ENCODE data around the gene HNRNPA1.

- TF ChIP-seq, protein P1, sequence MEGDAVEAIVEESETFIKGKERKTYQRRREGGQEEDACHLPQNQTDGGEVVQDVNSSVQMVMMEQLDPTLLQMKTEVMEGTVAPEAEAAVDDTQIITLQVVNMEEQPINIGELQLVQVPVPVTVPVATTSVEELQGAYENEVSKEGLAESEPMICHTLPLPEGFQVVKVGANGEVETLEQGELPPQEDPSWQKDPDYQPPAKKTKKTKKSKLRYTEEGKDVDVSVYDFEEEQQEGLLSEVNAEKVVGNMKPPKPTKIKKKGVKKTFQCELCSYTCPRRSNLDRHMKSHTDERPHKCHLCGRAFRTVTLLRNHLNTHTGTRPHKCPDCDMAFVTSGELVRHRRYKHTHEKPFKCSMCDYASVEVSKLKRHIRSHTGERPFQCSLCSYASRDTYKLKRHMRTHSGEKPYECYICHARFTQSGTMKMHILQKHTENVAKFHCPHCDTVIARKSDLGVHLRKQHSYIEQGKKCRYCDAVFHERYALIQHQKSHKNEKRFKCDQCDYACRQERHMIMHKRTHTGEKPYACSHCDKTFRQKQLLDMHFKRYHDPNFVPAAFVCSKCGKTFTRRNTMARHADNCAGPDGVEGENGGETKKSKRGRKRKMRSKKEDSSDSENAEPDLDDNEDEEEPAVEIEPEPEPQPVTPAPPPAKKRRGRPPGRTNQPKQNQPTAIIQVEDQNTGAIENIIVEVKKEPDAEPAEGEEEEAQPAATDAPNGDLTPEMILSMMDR (IDR thresholded peaks at IDR 0.05; ENCODE audit: borderline replicate concordance, extremely low read depth, low read length, poor library complexity, severe bottlenecking): no peak
- no peak for TF ChIP-seq EZH2 (IDR thresholded peaks at IDR 0.05; ENCODE audit: borderline replicate concordance, low read depth, low read length, severe bottlenecking)
Observed at GRCh38 chr12:54298904-54299303, 18.4 kb downstream of the HNRNPA1 start.
